ENCODE measurements around the gene ARFIP2. TPM values are rescaled to one million over a fixed set of nuclear protein-coding genes. Genes with fewer than 3 reads are reported as not detected.

The ARFIP2 gene
- total and polyA plus RNA-seq, 4 donors, result 14.9 to 56.1 (median 43.4) TPM

GRCh38 chr11:6427516-6427915 is 53.6 kb downstream of the ARFIP2 start:
- intact Hi-C loops (cut with DNase I), result no loop called here
- no peaks in the 10 kb centered on the region for H3K36me3 ChIP-seq (ENCODE audit: control insufficient read depth in 1 of 2, insufficient read depth in 2 of 2, low read length in 1 of 2)
- no peak for DNase-seq
- H3K4me1 ChIP-seq (ENCODE audit: control insufficient read depth in 1 of 2, insufficient read depth in 2 of 2, low read length in 2 of 2), result no peaks in the 10 kb centered on the region
- no peaks in the 10 kb centered on the region for H3K27me3 ChIP-seq (ENCODE audit: control insufficient read depth in 1 of 2, insufficient read depth in 2 of 2, low read length in 1 of 2)
- no peak for ATAC-seq (ENCODE audit: low FRiP score)
- no peak overlapping the region for H3K4me3 ChIP-seq (ENCODE audit: low read length in 2 of 2)
- no peaks in the 10 kb centered on the region for H3K9me3 ChIP-seq (ENCODE audit: control insufficient read depth, low read length)
- H3K27ac ChIP-seq (ENCODE audit: low read depth in 1 of 2, low read length in 2 of 2), result no peak overlapping the region

Other genes starting within 250 kb of the ARFIP2 start
- 10 to 100 TPM; 27.1 to 38.7 TPM for gene FHIP1B, start 246.7 kb downstream of the ARFIP2 start, total RNA-seq
- 10 to 100 TPM in 1 of 2 donors, 1 to 10 TPM in 1; 9.0 to 82.1 TPM for gene FHIP1B, start 246.7 kb downstream of the ARFIP2 start, polyA plus RNA-seq
- under 1 TPM in 1 of 2 donors, not detected in 1; 0.33 TPM for gene CNGA4, start 242.2 kb downstream of the ARFIP2 start, total RNA-seq
- gene CNGA4, start 242.2 kb downstream of the ARFIP2 start, polyA plus RNA-seq, result under 1 TPM; 0.38 TPM
- gene CCKBR, start 221.5 kb downstream of the ARFIP2 start, total RNA-seq, result not detected
- not detected for gene CCKBR, start 221.5 kb downstream of the ARFIP2 start, polyA plus RNA-seq
- 100 to 1,000 TPM; 167 to 176 TPM for gene CAVIN3, start 160.8 kb downstream of the ARFIP2 start, total RNA-seq
- 100 to 1,000 TPM; 102 to 309 TPM for gene CAVIN3, start 160.8 kb downstream of the ARFIP2 start, polyA plus RNA-seq
- 10 to 100 TPM; 29.2 to 40.4 TPM for gene SMPD1, start 90.9 kb downstream of the ARFIP2 start, total RNA-seq
- 10 to 100 TPM; 10.0 to 45.5 TPM for gene SMPD1, start 90.9 kb downstream of the ARFIP2 start, polyA plus RNA-seq
- gene APBB1, start 62.2 kb downstream of the ARFIP2 start, total RNA-seq, result 10 to 100 TPM; 50.8 to 62.2 TPM
- 100 to 1,000 TPM in 1 of 2 donors, 10 to 100 TPM in 1; 25.8 to 121 TPM for gene APBB1, start 62.2 kb downstream of the ARFIP2 start, polyA plus RNA-seq
- 1 to 10 TPM; 3.0 to 6.0 TPM for gene HPX, start 40.3 kb downstream of the ARFIP2 start, total RNA-seq
- 1 to 10 TPM in 1 of 2 donors, under 1 TPM in 1; 0.50 to 1.1 TPM for gene HPX, start 40.3 kb downstream of the ARFIP2 start, polyA plus RNA-seq
- gene TRIM3, start 7.4 kb downstream of the ARFIP2 start, total RNA-seq, result 10 to 100 TPM; 28.6 to 35.5 TPM
- gene TRIM3, start 7.4 kb downstream of the ARFIP2 start, polyA plus RNA-seq, result 10 to 100 TPM; 23.5 to 44.9 TPM
- 10 to 100 TPM; 31.1 to 37.3 TPM for gene TIMM10B, start 170 bp upstream of the ARFIP2 start, total RNA-seq
- gene TIMM10B, start 170 bp upstream of the ARFIP2 start, polyA plus RNA-seq, result 10 to 100 TPM; 21.0 to 39.1 TPM
- gene DNHD1, start 15.9 kb upstream of the ARFIP2 start, total RNA-seq, result 10 to 100 TPM; 24.1 to 28.1 TPM
- gene DNHD1, start 15.9 kb upstream of the ARFIP2 start, polyA plus RNA-seq, result 10 to 100 TPM in 1 of 2 donors, 1 to 10 TPM in 1; 1.9 to 20.5 TPM
- gene RRP8, start 122.3 kb upstream of the ARFIP2 start, total RNA-seq, result 10 to 100 TPM; 18.8 to 22.2 TPM
- 10 to 100 TPM in 1 of 2 donors, 1 to 10 TPM in 1; 3.4 to 37.3 TPM for gene RRP8, start 122.3 kb upstream of the ARFIP2 start, polyA plus RNA-seq
- 100 to 1,000 TPM; 336 to 562 TPM for gene ILK, start 122.4 kb upstream of the ARFIP2 start, total RNA-seq
- 100 to 1,000 TPM; 287 to 526 TPM for gene ILK, start 122.4 kb upstream of the ARFIP2 start, polyA plus RNA-seq
- 100 to 1,000 TPM in 1 of 2 donors, 10 to 100 TPM in 1; 79.2 to 108 TPM for gene TAF10, start 130.9 kb upstream of the ARFIP2 start, total RNA-seq
- gene TAF10, start 130.9 kb upstream of the ARFIP2 start, polyA plus RNA-seq, result 100 to 1,000 TPM in 1 of 2 donors, 10 to 100 TPM in 1; 55.0 to 119 TPM
- 100 to 1,000 TPM in 1 of 2 donors, 10 to 100 TPM in 1; 79.5 to 125 TPM for gene TPP1, start 138.1 kb upstream of the ARFIP2 start, total RNA-seq
- 10 to 100 TPM; 26.8 to 38.0 TPM for gene TPP1, start 138.1 kb upstream of the ARFIP2 start, polyA plus RNA-seq
- gene DCHS1, start 174.5 kb upstream of the ARFIP2 start, total RNA-seq, result 10 to 100 TPM; 60.8 to 64.4 TPM
- gene DCHS1, start 174.5 kb upstream of the ARFIP2 start, polyA plus RNA-seq, result 10 to 100 TPM in 1 of 2 donors, 1 to 10 TPM in 1; 1.4 to 12.4 TPM
- 10 to 100 TPM; 27.5 to 30.1 TPM for gene MRPL17, start 202.0 kb upstream of the ARFIP2 start, total RNA-seq
- gene MRPL17, start 202.0 kb upstream of the ARFIP2 start, polyA plus RNA-seq, result 10 to 100 TPM; 19.3 to 22.8 TPM

All from aorta (tissue), 5 donors.